Mammary epithelial cell (primary cell): ENCODE measurements around the gene CORT.

Source experiments
- CTCF ChIP-seq, 2 donors: IDR thresholded peaks in 1 of 2; conservative IDR thresholded peaks in 1 of 2; 2 replicates each; pipeline ENCODE4 v1.5.1; 2011 to 2012; ENCODE audit warnings: inconsistent platforms in 2 of 2, low read length in 2 of 2, mild to moderate bottlenecking in 2 of 2, control low read depth in 1 of 2, low read depth in 1 of 2; ENCODE audit not compliant: insufficient read depth in 1 of 2; ENCODE audit errors: extremely low read depth in 1 of 2
- EZH2 ChIP-seq: IDR thresholded peaks from 2 replicates; pipeline ENCODE4 v1.6.1; 2012; ENCODE audit warnings: low read length, inconsistent platforms, borderline replicate concordance

DNA sequence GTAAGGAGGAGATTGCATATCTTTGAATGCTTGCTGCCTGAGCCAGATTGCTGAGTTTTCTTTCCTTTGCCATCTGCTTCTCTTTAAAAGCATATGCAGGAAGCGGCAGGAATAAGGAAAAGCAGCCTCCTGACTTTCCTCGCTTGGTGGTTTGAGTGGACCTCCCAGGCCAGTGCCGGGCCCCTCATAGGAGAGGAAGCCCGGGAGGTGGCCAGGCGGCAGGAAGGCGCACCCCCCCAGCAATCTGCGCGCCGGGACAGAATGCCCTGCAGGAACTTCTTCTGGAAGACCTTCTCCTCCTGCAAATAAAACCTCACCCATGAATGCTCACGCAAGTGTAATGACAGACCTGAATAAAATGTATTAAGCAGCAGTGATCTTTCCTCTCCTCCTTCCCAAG is 1.5 kb downstream of the CORT start:
- TF ChIP-seq CTCF (conservative IDR thresholded peaks at IDR 0.05 in 1 of 2, IDR thresholded peaks at IDR 0.05 in 1 of 2; ENCODE audit: extremely low read depth in 1 of 2, insufficient read depth in 1 of 2, low read depth in 1 of 2, low read length in 2 of 2): no peak
- TF ChIP-seq EZH2: no peak
